HG03039 (cell line): ENCODE data around the gene SIRT2.

ENCODE experiments used
- ATAC-seq: cut with Tn5 transposase; IDR thresholded peaks from one replicate; pipeline ENCODE4 v1.9.1; 2021; ENCODE audit warnings: mild to moderate bottlenecking, moderate library complexity; ENCODE audit not compliant: unreplicated experiment

Gene SIRT2

DNA sequence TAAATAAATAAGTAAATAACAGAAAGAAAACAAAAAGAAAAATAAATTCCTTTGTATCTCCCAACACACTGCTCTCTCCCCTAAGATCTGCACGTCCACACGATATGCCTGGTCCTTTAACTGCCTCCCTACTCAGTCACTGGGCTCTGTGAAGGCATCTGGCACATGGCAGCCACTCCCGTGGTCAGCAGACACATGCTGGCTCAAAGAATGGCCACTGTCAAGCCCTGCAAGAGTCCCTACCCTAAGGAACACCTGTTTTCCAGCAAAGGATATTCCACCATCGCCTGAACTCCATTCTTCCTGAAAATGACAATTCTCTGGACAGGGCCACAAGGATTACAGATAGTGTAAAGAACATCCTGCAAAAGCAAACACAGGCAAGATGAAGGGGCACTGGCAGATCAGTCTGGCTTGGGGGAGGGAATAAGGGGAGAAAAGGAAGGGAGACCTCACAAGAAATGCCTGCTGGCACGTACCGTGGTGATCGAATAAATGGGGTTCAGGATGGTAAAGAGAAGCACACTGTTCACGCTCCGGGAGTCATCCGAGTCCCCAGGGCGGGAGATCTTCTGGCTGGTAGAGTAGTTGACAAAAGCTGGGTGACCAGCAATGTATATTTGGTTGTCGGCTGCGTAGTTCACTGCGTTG is 53.9 kb downstream of the SIRT2 start:
- ATAC-seq: no peak

DNA sequence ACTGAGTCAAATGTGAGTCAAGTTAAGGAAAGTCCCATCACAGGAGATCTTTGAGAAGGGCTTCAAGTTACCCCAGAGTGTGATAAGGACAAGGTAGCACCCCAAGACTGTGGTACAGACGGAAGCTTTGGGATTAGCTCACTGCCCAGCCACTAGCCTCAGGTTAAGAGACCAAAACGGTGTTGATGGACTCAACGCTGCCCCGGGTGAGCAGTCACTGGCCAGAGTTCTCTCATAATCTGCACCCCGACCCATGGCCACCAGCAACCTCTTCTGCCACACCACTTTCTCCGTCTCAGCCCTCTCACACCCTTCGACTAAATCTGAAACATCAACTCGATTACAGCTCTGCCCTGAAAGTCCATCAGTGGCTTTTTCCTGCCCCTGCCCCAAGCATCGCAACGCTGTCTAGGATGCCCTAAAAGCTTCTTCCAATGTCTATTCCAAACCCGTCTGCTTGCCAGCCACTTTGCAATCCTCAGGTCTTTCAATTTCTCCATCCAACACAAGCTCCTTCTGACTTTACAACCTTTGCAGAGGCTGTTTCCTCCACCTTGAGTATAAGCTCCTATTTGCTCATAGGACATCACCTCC is 55.2 kb downstream of the SIRT2 start:
- no peak for ATAC-seq

GRCh38 chr19:38843175-38843758 is 56.2 kb downstream of the SIRT2 start:
- no peak for ATAC-seq

DNA sequence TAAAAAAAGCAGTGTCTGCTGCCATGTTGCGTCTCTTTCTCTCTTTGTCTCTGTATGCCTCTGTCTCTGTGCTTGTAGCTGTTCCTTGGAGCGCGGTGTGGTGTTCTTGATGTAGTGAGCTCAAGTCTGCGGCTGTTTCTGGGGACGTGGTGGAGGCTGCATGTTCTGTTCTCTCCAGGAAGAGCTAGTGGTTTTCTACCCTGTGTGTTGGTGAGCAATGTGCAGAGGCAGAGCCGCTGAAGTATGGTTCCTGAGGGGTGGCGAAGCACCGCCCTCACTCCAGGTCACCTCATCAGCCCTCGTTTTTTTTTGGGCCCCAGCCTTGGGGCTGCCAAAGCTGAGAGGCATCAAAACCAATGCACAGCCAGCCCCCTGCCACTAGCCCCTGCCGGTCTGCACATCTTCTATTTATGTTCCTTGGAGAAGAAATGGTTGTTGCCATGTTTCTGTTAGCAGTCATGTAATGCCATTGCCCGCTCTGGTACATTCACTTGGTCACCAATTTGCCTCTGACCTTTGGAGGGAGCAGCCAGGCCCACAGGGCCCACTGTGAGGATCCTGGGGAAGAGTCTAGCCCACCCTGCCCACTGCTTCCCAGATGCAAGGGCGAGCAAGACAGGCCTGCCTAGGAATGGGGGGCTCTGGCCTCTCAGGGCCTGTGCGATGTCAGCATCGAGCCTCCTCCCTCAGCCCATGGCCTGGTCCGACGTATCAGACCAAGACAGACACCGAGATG is 56.8 kb downstream of the SIRT2 start:
- ATAC-seq: no peak

DNA sequence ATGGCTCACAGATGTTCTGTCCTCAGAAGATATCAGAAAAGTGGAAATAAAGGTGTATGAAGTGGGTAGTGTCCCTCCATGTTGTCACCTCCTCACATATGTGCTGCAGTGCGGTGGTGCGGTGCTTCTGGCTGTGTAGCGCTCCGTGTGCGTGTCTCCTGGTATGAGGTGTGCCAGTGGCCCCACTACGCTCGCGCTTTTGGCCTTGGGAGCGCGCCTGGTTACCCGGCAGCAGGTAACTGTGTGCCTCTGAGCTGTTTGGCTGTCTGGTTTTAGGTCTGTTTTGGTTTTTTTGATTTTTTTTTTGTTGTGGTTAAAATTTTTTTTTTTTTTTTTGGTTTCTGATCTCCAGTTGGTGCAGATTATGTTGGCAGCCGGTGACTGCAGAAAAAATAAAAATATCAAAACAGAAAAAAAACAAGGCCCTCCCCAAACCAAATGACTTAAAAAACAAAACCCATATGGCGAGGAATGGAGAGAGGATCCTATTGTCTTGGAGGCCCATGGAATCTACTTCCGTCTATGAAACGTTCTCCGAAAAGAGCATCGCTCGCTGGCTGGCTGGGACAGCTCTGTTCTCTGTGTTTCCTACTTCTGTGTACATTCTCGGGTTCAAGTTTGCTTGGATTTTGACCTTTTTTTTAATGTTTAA is 57.5 kb downstream of the SIRT2 start:
- no peak for ATAC-seq

GRCh38 chr19:38841180-38841766 is 58.1 kb downstream of the SIRT2 start:
- no peak for ATAC-seq

GRCh38 chr19:38840583-38840968 is 58.8 kb downstream of the SIRT2 start:
- ATAC-seq: no peak

- no peak for ATAC-seq
These were observed 59.4 kb downstream of the SIRT2 start for GRCh38 chr19:38839816-38840582.

- ATAC-seq: no peak
These were observed 60.2 kb downstream of the SIRT2 start for GRCh38 chr19:38838986-38839761.

DNA sequence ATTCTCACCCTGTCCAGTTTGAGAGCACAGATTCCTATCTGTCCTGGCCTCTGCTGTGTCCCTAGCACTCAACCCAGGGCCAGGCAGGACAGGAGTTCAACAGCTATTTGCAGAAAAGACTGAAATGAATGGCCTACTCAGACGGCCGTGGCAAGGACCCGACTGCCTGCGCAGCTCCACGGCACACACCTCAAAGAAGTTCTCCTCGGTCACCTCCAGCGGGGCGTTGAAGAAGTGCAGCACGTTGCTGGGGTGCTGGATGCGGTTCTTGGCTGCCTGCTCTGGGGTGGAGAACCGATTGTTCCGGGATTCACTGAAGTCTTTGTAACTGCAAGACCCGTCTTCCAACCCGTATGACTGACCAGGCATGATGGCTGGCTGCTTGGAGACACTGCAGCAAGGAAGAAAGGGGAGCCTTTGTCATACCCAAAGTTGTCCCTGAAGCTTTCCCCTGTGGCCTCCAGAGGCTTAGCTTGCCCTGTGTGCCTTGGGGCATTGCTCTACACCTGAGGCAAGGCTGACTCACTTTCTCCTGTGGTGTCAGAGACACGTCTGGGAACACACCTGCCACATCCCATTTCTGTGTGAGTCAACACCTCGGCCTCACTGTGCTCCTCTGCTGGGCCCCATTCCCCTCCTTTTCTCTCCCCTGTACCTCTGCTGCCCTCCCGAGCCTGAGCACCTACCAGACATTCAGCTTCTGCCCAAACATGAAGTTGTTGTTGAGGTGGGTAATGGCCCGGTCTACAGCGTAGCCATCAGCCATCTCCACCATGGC is 61.0 kb downstream of the SIRT2 start:
- ATAC-seq: no peak

- no peak for ATAC-seq
These were observed 61.7 kb downstream of the SIRT2 start for GRCh38 chr19:38837656-38838121.

DNA sequence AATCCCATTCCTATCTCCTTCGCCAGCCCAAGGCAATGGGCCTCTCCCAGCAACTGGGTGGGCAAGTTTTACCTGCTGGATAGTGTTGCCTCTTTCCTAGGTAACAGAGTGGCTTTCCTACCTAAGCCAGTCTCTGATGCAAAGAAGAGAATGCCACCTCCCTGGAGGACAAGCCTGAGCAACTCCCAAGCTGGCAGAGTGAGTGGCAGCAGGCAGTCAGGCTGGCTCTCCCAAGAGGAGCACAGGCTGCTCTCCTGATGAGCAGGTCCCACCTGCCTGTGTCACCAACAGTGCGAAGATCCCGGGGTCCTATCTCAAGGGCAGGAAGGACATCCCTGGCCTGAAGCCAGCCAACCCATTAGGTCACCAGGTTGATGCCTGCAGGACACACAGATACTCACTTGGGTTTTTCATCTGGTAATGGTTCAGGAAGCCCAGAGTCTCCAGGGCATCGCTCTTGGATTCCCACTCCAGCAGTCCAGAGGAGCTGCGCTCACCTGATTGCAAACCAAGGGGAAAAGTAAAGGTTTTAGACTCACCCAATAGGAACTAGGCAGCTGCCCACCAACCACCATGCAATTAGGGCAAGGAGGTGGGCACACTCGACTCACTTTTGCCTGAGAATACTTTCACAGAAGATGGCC is 62.3 kb downstream of the SIRT2 start:
- no peak for ATAC-seq

GRCh38 chr19:38836159-38836982 is 63.0 kb downstream of the SIRT2 start:
- ATAC-seq: no peak

DNA sequence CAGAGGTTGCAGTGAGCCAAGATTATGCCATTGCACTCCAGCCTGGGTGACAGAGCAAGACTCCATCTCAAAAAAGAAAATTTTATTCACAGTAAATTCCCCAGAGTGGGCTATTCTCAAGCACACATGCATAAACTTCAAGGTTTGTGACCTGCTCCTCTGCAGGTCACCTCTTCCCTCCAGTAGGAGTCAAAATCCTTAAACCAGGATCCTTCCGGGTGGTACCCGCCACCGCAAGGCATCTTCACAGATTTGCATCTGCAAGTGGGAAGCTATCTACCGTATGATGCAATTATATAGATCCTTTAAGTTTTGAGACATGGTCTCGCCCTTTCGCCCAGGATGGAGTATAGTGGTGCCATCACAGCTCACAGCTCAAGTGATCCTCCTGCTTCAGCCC is 64.8 kb downstream of the SIRT2 start:
- ATAC-seq: no peak

GRCh38 chr19:38834104-38834490 is 65.3 kb downstream of the SIRT2 start:
- ATAC-seq: no peak

DNA sequence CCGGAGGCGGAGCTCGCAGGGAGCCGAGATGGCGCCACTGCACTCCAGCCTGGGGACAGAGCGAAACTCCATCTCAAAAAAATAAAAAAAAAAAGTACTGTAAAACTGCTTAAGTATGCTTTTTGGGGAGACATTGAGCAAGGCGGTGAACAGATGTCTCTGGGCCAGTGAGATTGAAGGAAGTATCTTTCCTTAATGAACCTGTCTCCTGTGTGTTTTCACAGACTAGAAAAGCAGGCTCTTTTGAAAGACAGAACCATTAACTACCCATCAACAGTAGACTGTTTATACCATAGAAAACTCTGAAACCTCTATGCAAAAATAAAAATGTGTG is 66.4 kb downstream of the SIRT2 start:
- no peak for ATAC-seq

GRCh38 chr19:38831142-38831605 is 68.2 kb downstream of the SIRT2 start:
- peak; percentile 33 for ATAC-seq
